Fibroblast of skin of right quadriceps (primary cell): ENCODE data around the gene NAALADL2.
A peak's percentile ranks its signal among the peaks of the same experiment; 100 is the strongest.

ENCODE experiments used
- DNase-seq: peaks from one replicate; pipeline ENCODE4 v3.0.0-alpha.2; 2013

The NAALADL2 gene

DNA sequence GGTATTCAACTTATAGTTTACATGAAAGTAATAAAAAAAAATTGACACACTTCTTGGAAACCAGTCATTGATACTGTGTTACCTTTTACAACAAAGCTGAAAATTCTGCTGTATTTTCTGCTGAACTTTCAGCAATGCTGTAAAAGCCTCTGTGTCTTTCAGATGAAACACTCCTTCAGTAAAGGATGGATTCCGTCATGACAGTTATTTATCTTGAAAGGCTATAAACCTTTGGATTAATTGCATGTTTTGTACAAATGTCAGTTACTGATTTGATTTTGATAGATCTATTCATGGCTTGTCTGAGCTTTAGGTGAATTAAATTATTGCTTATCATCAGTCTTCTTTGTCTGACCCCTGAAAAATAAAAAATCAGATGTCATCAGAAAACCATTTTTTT, 355.1 kb downstream of the NAALADL2 start:
- DNase-seq: no peak

DNA sequence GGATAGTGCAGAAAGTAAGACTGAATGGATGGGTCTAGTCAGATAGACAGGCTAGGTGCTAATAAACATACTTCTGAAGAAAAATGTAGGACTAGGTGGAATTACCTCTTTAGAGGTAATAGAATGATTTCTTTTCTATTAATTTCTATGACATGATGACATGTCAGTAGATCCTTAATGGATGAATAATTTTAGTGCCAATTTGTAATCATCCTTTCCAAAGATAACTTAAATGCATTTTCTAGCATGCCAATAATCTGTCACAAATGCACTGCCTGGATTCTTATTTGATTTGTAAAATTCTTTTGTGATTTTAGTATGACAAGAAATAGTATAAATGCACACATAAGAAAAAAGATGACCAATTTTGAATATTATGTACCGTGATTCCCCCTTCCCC, 356.7 kb downstream of the NAALADL2 start:
- no peak for DNase-seq

DNA sequence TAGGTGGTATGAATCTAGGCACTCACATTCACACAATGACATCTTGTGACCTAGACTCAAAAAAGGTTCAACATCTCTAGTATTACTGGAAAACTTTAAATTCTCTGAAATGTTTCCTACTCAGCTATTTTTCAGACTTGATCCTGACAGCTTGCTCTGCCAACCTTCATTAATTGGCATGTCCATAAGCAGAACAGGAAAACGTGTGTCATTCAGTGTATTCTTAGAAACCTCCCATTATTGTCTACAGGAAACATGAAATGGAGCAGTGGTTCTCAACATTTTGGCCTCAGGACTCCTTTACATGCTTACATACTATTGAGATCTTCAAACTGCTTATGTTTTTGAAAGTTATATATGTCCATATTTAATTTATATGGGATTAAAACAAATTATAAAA, 363.2 kb downstream of the NAALADL2 start:
- DNase-seq: no peak

DNA sequence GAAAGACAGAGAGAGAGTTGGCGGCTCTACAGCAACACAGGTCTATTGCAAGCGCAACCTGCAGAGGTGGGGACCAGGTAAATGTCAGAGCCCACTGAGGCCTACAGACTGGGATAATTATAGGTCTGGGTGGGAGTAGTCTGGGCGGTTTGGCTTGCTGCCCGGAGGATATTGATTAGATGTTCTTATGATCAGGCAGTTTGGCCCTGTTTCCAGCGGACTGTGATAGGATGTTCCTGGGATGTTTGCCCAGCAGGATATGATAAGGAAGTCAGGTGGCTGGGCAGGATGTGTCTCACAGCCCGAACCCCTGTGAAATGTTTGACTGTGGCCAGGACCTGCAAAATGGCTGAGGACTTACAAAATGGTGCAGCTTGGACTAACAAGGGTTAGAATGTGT, 364.9 kb downstream of the NAALADL2 start:
- DNase-seq: no peak

DNA sequence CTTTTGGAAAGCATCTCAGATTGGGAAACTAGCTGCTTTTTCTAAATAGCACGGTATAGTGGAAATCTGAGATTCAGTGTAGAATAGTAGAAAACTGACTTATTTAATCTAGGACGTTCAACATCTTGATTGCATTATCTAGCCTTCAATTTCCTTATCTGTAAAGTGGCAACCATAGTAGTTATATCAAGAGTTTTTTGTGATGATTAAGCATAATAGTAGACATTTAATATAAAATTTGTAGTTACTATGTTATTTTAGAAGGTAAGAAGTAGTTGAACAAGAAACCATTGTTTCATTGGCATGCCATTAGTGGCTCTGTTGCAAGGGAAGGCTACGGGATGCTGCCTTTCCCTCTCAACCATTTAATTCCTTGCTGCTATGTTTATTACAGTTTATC, 367.3 kb downstream of the NAALADL2 start:
- no peak for DNase-seq

DNA sequence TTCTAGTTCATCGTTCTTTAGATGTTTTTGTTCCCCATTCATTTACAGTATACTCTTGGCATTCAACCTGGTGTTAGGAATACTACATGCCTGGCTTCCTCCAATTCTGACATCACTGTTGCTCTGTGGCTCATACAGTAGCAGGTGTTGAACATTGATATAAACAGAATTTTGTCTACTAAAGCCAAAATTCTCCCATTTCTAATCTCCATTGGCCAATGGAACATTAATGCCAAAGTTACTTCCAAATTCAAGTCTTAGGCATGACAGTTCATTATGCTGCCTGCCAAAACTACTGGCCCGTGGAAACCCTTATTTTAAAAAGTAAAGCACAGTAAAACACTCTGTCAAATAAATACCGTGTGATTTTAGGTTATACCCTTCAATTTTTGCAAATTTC, 368.0 kb downstream of the NAALADL2 start:
- DNase-seq: no peak

DNA sequence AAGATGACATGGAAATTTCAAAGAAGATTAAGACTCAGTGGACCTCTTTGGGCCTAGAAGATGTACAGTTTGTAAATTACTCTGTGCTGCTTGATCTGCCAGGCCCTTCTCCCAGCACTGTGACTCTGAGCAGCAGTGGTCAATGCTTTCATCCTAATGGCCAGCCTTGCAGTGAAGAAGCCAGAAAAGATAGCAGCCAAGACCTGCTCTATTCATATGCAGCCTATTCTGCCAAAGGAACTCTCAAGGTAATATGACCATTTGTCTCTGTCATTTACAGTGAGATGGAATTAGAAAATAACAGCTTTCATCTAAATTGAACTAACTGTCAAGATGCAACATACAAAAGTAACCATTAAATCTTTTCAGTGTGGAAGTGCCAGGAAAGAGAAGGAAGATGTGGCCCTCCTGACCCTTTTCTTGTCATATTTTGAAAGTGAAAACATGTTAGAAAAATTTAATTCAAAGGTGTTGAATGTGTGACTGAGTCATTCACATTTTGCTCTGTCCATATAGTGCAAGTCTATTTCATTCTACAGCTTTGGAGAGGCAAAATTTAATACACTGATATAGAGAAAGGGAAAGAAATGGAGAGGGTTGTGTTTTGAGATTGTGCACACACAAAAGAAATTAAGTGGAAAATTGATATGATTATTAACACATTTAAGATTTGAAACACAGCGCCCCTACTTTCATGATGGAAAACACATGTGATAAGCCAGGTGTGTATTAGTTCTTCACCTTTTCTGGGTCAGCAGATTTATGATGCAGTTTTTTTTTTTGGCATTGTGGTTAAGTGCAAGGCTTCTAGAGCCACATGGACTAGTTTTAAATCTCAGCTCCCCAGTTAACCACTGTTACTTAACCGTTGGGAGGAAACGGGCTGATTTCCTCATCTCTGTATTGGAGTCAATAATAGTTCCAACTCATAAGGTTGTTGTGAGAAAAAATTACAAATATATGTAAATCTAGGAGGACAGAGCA, 375.1 kb downstream of the NAALADL2 start:
- DNase-seq: no peak

DNA sequence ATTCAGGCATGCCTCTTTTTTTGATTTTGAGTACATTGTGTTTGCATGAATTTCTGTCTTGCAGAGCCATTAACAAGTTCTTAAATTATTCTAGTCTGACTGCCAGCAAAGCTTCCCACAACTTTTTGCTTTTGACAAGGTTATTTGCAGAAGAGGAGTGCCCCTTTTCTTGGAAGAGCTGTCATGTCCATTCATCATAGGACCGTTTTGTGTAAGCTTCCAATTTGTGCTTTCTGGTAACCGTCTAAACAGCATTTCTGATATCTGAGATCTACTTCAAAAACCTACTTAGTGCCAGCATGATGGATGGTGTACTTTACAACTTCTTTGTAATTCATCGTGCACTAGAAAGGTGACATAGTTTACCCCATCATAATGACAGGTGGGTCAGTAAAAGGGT, 379.7 kb downstream of the NAALADL2 start:
- no peak for DNase-seq

DNA sequence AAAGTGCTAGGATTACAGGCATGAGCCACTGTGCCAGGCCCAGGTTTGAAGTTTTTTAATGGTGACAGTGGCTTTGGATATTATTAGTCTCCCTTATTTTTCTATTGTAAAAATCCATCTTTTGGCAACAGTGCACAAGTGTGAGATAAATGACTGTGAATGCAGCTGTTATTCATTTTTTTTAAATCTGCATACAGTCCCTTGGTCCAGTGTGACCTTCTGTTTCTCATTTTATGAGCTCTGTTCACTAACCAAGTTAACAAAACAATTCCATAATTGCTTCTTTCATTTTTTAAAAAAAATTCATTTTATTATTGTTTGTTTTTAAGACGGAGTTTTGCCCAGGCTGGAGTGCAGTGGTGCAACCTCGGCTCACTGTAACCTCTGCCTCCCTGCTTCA, 381.8 kb downstream of the NAALADL2 start:
- no peak for DNase-seq

DNA sequence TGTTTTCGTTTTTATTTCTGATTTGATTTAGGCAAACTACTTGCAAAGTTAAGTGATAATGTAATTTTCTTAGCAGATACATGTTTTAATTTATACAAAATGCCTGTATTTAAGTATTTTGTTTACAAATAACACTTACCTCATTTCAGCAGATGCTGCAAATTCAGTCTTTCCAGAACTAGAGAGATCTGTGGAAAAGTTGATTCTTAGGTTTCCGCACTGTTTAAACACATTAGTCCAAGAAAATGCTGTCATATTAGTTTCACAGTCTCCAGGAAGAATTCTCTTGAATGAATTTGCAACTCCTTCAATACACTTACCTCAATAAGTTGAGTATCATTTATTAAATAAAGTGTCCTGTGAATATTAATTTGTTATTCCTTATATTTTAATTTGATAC, 383.1 kb downstream of the NAALADL2 start:
- no peak for DNase-seq

DNA sequence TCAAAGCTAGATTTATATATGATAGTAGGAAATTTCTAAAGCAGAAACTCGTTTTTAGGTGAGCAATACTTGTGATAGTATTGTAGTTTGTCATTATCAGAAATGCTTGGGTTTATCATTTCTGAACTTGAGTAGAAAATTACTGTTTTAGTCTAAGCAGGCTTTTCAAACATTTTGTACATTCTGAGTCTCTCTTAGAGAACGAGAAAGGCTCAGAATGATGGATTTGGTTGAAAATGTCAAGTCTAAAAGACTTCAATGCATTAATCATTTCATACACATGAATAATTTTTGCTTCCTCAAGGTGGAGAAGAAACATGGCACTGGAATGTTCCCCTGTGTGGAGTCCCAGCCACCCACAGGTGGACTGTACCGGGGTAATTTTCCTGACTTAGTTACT, 387.1 kb downstream of the NAALADL2 start:
- no peak for DNase-seq

DNA sequence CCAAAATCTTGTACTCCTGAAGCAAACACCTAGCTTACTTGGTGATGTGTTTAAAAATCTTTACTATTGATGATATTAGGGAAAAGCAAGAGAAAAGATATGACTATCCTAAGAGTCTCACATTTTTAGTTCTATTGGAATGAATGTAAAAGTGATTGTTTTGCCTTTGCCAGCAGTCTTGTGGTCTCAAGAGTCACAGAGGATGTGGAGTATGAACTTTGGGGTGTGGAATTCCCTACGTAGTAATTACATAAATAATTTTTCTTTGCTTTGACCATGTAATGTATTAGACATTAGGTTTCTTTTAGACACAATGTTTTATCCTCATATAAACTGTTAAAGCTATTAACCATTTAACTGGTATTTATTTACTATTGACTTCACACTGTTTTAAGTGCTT, 387.6 kb downstream of the NAALADL2 start:
- no peak for DNase-seq

DNA sequence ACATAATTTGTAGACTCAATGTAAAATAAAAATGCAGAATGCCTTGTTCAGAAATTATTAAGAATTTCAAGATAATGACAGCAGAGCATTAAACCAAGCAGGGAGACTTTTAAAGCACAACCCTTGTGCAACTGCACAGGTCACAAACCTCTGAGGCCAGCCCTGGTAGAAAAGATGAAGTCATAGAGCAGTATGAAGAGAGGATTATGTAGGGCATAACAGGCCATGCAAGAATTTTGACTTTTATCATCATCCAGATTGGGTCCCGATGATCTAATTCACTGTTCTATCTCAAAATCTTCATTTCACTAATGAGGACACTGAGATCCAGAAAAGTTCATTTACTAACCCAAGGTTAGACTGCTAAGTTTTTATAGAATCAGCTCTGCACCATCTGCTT, 388.5 kb downstream of the NAALADL2 start:
- no peak for DNase-seq

DNA sequence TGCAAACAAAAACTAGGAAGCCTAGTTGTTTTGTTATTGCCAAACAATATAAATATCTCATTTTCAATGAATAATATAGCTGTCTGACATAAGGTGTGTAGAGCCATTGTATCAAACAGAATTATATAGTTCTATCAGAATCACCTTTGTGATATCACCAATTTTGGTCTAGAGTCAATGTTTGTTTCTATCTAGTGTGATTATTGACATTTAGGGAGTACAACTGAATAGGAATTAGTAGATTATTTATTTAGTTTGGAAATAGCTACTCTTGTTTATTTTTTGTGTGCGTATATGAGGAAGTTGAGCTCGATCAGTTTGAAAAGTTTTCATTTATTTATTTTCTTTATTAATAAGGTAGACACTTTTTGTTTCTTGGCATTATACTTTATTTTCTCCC, 389.7 kb downstream of the NAALADL2 start:
- DNase-seq: no peak

DNA sequence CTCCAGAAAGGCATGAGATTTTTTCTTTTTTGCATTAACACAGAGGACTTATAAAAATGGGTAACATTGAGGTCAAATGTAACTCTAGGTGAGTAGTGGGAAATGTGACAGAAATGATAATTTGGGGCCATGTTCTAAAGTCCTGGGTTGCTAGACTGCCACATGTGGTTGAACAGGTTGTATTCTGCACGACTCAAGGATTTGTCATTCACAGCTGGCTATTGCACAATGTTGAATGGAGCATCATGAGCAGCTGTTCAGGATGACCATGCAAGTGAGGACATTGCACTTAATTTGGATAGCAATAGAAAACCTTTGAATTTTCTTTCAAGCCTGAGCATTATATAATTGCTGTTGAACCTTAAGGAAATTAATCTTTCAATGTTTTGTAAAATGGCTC, 396.6 kb downstream of the NAALADL2 start:
- DNase-seq: peak; percentile 50

DNA sequence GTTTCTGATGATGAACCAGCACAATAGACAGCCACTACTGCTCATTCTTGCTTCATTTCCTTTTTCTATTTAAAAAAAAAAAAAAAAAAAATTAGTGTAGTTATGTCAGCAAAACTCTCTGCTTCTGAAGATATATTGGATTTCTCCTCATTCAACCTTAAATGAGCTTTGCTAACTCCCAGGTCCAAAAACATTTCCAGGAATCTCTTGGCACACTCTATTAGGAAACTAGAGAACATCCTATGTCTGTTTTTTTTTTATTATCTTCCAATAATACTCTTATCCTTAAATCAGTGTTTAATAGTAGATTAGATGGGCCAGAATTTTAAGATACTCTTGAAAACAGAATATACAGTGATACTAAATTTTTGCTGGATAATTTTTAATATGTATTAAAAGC, 398.0 kb downstream of the NAALADL2 start:
- no peak for DNase-seq

DNA sequence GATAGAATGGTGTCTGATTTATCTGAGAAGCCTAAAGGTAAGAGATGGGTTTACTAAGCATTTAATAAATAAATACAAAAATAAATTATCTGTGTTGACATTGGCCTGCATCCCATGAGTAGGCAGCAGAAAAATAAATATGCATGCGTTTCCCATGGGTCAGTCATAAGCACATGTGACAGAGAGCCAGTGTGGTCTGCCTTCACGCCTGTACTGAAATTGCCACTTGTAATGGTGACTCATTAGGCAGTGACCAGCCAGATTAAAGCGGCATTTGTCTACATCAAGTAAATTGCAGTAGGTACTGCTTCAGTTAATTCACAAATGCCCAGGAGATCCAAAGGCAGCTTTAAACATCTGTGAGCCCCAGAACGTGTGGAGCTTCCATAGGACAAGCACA, 399.6 kb downstream of the NAALADL2 start:
- DNase-seq: no peak

DNA sequence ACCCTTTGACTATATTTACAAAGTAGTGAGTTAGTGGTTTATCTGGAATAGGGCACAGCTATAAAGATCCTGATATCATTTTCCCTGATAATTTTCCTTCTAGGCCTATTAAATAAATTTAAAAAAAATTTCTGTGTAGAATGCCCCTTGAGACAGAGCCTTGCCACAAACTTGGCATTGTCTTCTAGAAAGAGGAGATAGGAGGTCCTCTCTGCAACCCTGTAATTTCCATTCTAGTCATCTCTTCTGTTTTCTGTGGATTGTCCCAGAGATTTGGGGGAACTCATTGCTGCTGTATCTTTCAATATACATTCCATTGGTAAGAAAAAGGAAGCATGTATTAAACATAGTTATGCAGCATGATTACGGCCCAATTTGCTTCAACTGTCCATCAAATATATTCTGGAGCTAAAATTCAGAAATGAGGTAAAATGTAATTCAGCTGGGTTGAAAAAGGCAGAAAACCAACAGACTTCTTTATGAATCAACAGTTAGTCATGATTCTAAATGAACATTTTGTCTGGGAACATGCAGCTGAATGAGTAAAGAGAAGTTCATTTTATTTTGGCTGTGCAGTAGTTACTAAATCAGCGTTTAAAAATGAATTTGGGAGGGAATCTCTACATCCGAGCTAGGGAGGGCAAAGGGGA, 401.1 kb downstream of the NAALADL2 start:
- DNase-seq: peak; percentile 69

DNA sequence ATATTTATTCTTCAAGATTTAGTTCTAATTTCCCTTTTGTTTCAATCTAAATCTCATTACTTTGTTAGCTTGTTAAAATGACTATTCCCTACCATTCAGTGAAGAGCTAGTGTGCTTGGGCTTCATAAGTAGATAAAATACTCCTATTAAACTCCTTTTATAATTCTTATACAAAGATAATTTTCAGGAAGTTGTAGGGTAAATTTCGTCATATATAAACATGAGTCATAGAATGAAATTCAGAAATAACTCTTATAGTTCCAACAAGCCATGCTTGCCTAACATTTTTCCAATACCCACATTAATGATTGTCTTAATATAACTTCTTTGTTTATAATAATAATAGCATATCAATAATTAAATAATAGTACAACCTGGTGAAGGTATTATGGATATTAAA, 407.3 kb downstream of the NAALADL2 start:
- peak; percentile 59 for DNase-seq

DNA sequence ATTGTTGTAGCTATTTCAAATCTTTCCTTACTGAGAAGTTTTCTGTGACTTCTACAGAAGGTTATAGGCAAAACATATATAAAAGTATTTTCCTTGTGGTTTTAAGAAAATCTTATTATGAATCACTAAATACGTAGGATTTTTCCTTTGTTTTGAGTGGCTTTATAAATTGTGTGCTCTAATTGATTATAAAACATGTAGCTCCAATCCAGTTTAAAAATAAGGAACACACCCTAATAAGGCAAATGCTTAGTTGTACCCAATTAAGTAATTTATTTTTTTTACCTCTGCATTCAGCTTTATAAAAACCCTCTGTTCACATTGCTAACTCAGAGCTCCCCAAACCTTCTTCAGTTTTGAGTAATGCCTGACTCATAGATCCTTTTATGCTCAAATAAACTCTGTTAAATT, 408.0 kb downstream of the NAALADL2 start:
- DNase-seq: peak; percentile 83

DNA sequence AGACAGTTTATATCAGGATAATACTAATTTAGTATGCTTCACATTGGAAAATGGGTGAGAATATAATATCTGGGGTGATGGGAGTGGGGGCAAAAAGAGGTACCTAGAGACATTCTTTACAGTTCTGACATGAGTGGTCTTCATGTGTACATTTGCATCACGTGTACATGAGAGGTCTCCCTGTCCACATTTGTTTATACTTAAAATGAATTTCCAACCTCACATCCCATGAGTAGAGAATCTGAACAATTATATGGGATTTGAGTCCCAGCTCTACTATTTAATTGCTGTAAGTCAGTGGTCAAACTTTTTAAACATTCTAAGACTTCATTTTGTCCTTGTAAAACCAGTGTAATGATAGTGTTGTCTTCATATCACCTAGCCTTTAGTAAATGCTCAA, 408.4 kb downstream of the NAALADL2 start:
- peak; percentile 52 for DNase-seq

DNA sequence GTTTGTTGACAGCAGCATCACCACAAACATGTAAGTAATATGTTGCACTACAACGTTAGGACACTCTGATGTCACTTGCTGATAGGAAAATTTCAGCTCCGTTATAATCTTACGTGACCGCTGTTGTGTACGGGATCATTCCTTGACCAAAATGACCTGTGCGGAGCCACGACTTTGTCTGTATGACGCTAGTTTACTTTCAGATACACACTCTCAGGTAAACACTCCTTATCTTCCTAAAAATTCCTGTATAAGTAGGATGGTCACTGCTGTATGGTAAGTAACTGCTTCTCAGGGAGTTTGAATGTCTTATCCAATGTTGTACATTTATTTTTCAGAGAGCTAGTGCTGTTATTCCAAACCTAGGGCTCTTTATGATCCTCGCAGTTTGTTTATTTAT, 410.3 kb downstream of the NAALADL2 start:
- no peak for DNase-seq

DNA sequence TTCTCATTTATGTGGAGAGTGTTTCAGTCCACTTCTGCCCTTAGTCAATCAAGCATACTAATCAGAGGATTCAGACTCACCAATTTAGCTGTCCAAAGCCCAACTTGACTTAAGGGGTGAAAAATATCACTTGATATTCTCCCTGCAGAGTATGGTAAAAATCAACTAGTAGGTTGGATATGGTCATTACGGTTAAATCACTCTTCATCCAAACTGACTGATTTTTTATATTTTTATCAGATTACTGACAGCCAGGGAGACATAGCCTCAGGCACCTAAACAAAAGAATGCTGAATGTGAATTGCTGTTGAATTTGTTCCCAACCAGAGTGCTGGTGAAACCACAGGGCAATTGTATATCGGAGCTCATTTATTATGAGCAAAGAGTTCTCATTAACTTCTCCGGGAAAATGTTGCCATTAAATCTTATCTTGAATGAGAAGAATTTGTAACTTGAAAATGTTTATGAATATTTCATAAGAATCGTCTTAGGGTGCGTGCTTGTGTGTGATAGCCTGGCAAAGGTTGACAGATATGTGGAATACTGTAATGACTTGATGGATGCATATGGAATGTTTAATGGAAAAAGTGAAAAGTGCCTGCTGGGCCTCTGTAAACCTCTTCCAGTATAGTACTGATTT, 411.2 kb downstream of the NAALADL2 start:
- peak; percentile 81 for DNase-seq

DNA sequence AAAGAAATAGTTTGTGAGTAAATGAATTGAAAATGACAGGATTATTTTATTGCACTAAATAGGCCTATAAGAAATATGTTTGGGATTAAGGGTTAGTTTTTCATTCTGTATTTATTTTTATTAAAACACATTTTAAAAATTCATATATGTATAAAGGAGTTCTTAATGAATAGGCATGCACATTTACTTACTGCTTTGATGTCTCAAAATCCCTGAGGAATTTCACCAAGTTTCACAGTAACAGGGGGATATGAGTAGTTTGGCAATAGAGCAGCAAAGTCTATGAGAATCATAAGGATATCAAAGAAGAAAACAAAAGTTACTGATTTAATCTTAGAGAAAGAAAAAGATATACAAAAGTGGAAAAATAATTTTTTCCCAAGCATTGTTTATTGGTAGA, 411.7 kb downstream of the NAALADL2 start:
- peak; percentile 59 for DNase-seq
